Ishikawa (cell line): Measurements from ENCODE around the gene SRXN1.

Experiments used
- CEBPB ChIP-seq: IDR thresholded peaks from 2 replicates; pipeline ENCODE4 v1.6.1; 2012
- EP300 ChIP-seq: IDR thresholded peaks from 2 replicates; pipeline ENCODE4 v1.6.1; 2012; ENCODE audit warnings: borderline replicate concordance
- FOXM1 ChIP-seq: IDR thresholded peaks from 2 replicates; pipeline ENCODE4 v1.6.1; 2012; ENCODE audit warnings: low read depth, borderline replicate concordance
- MAX ChIP-seq: IDR thresholded peaks from 2 replicates; pipeline ENCODE4 v1.6.1; 2012
- NFIC ChIP-seq: IDR thresholded peaks from 2 replicates; pipeline ENCODE4 v1.6.1; 2012
- RAD21 ChIP-seq: IDR thresholded peaks from 2 replicates; pipeline ENCODE4 v1.6.1; 2012; ENCODE audit warnings: low read depth
- REST ChIP-seq: IDR thresholded peaks from 2 replicates; pipeline ENCODE4 v1.6.1; 2012; ENCODE audit warnings: low read depth, mild to moderate bottlenecking
- TAF1 ChIP-seq: IDR thresholded peaks from 2 replicates; pipeline ENCODE4 v1.6.1; 2012; ENCODE audit warnings: low read depth, mild to moderate bottlenecking
- TEAD4 ChIP-seq: IDR thresholded peaks from 2 replicates; pipeline ENCODE4 v1.6.1; 2012
- YY1 ChIP-seq: IDR thresholded peaks from 2 replicates; pipeline ENCODE4 v1.6.1; 2012; ENCODE audit warnings: low read depth

GRCh38 chr20:668050-668449, 15.1 kb upstream of the SRXN1 start:
- TF ChIP-seq CEBPB (no peak), MAX (no peak), RAD21 (no peak), TAF1 (no peak), YY1 (no peak), TEAD4 (no peak), REST (no peak), NFIC (no peak), EP300 (no peak), FOXM1 (no peak)
